Measurements from ENCODE around the gene EFHC2. TPM values are rescaled to one million over a fixed set of nuclear protein-coding genes. Genes with fewer than 3 reads are reported as not detected.
A peak's percentile ranks its signal among the peaks of the same experiment; 100 is the strongest.

Gene EFHC2
- total and polyA plus RNA-seq, 10 donors: 0.20 to 1.4 (median 0.71) TPM

DNA sequence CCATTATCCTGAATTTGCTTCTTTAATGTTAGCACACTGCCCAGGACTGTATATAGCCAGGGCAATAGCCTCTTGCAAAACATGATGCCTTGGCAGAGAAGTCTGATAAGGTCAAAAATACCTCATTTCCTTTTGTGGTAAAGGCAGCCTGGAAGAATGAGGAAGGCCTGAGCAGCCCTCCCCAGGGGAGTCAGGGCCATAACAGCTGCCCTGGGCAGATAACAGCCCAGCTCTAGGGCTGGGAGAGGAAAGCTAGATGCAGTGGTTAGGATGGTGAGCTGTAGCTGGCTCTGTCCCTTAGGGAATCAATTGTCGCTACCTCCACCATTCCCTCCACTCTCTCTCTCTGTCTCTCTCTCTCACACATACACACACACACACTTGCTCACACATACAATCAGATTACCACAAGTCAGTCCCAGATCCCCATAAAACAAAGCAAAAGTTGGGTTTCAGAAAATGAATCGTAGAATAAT is 29.2 kb downstream of the EFHC2 start:
- Histone ChIP-seq H3K4me3 (no peak overlapping the region), H3K4me1 (peaks cover 0 to 9% (median 8%) of the 10 kb centered on the region in 6 donors), H3K27me3 (replicated peaks in 1 of 7) (peaks cover 0 to 4% (median 0%) of the 10 kb centered on the region in 7 donors), H3K36me3 (no peaks in the 10 kb centered on the region), H3K27ac (peak overlapping the region in 1 of 8 donors; percentile 38), H3K9me3 (no peaks in the 10 kb centered on the region)
- TF ChIP-seq POLR2AphosphoS5 (IDR thresholded peaks at IDR 0.05): no peak
- no peak for TF ChIP-seq POLR2A (IDR thresholded peaks at IDR 0.05)
- TF ChIP-seq CTCF (IDR thresholded peaks at IDR 0.05 in 8 of 11, conservative IDR thresholded peaks at IDR 0.05 in 3 of 11): no peak
- intact Hi-C loops (cut with DNase I; ENCODE audit: low total_unique reads): no loop called here
- DNase-seq: peak; percentile 79
- WGBS, 5 donors: 36 to 49% (median 43%) methylated on average over 2 of the region's 2 CpGs

GRCh38 chrX:44312421-44312820 is 31.1 kb downstream of the EFHC2 start:
- no peak for DNase-seq
- no peaks in the 10 kb centered on the region for H3K9me3 ChIP-seq
- H3K4me3 ChIP-seq: no peak overlapping the region
- peaks cover 0 to 7% (median 0%) of the 10 kb centered on the region in 7 donors for H3K27me3 ChIP-seq (replicated peaks in 1 of 7)
- H3K27ac ChIP-seq: no peak overlapping the region
- peaks cover 0 to 9% (median 8%) of the 10 kb centered on the region in 6 donors for H3K4me1 ChIP-seq
- H3K36me3 ChIP-seq: no peaks in the 10 kb centered on the region
- intact Hi-C loops (cut with DNase I; ENCODE audit: low total_unique reads): no loop called here
- TF ChIP-seq POLR2AphosphoS5 (IDR thresholded peaks at IDR 0.05): no peak
- no peak for TF ChIP-seq POLR2A (IDR thresholded peaks at IDR 0.05)
- TF ChIP-seq CTCF (IDR thresholded peaks at IDR 0.05 in 8 of 11, conservative IDR thresholded peaks at IDR 0.05 in 3 of 11): no peak

DNA sequence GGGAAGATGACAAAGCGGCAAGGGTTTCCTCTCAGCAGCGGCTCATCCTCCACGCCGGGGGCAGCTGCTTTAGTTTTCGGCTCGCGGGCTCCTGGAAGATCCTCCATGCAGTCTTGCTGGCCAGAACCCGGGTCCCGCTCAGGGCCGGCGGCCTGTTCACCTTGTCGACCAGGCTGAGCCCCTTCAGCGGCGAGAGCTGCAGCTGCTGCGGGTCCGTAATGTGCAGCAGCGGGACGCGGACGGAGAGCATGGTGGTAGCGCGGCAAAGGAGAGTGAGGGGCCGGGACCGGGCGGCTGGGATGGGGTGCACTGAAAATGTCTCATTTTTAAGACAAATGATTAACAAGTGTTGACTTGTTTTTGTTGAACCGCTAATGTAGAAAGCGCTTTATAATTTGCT is 33.2 kb downstream of the EFHC2 start:
- Histone ChIP-seq H3K4me3 (no peak overlapping the region), H3K27ac (no peak overlapping the region), H3K4me1 (peaks cover 0 to 9% (median 8%) of the 10 kb centered on the region in 6 donors), H3K9me3 (no peaks in the 10 kb centered on the region), H3K27me3 (replicated peaks in 1 of 7) (peaks cover 0 to 7% (median 0%) of the 10 kb centered on the region in 7 donors), H3K36me3 (no peaks in the 10 kb centered on the region)
- TF ChIP-seq POLR2AphosphoS5 (IDR thresholded peaks at IDR 0.05): no peak
- no peak for TF ChIP-seq POLR2A (IDR thresholded peaks at IDR 0.05)
- no peak for TF ChIP-seq CTCF (IDR thresholded peaks at IDR 0.05 in 8 of 11, conservative IDR thresholded peaks at IDR 0.05 in 3 of 11)
- 57 to 98% (median 97%) methylated on average over 27 of the region's 27 CpGs for WGBS, 5 donors
- intact Hi-C loops (cut with DNase I; ENCODE audit: low total_unique reads): no loop called here
- DNase-seq: no peak

GRCh38 chrX:44308869-44309268 is 34.6 kb downstream of the EFHC2 start:
- no peaks in the 10 kb centered on the region for H3K9me3 ChIP-seq
- intact Hi-C loops (cut with DNase I; ENCODE audit: low total_unique reads): no loop called here
- H3K27me3 ChIP-seq (replicated peaks in 1 of 7): peaks cover 0 to 7% (median 0%) of the 10 kb centered on the region in 7 donors
- TF ChIP-seq POLR2AphosphoS5 (IDR thresholded peaks at IDR 0.05) (no peak), CTCF (IDR thresholded peaks at IDR 0.05 in 8 of 11, conservative IDR thresholded peaks at IDR 0.05 in 3 of 11) (no peak), POLR2A (IDR thresholded peaks at IDR 0.05) (no peak)
- no peaks in the 10 kb centered on the region for H3K36me3 ChIP-seq
- 86 to 100% (median 93%) methylated on average over 2 of the region's 2 CpGs for WGBS, 5 donors
- H3K4me3 ChIP-seq: no peak overlapping the region
- peaks cover 0 to 2% (median 1%) of the 10 kb centered on the region in 6 donors for H3K4me1 ChIP-seq
- H3K27ac ChIP-seq: no peak overlapping the region
- no peak for DNase-seq
